Neutrophil (primary cell): ENCODE results near the gene TRIM63.

Experiments used
- H3K27ac ChIP-seq: fragments of 200-600 bp; sonication (generic); 2 replicates; pipeline ENCODE4 v1.5.1; 2016; ENCODE audit warnings: mild to moderate bottlenecking, moderate library complexity
- H3K27me3 ChIP-seq: fragments of 200-600 bp; sonication (generic); 2 replicates; pipeline ENCODE4 v1.6.0; 2016; ENCODE audit warnings: mild to moderate bottlenecking
- H3K36me3 ChIP-seq: fragments of 200-600 bp; sonication (generic); 2 replicates; pipeline ENCODE4 v1.5.1; 2017
- H3K4me1 ChIP-seq, 2 experiments: fragments of 200-600 bp in 1 of 2; sonication (generic) in 1 of 2; 1 replicate in 1 of 2; 2 replicates in 1 of 2; pipeline versions ENCODE4 v1.5.1 to v1.6.1; 2013 to 2016; ENCODE audit warnings: low read depth in 1 of 2, low read length in 1 of 2, mild to moderate bottlenecking in 1 of 2, moderate library complexity in 1 of 2; ENCODE audit not compliant: control insufficient read depth in 1 of 2, insufficient read depth in 1 of 2
- H3K4me3 ChIP-seq, 2 experiments: fragments of 200-600 bp in 1 of 2; sonication (generic) in 1 of 2; 1 replicate in 1 of 2; 2 replicates in 1 of 2; pipeline ENCODE4 v1.5.1; 2013 to 2016; ENCODE audit warnings: low read depth in 1 of 2, low read length in 1 of 2, mild to moderate bottlenecking in 1 of 2, moderate library complexity in 1 of 2
- H3K9me3 ChIP-seq: fragments of 200-600 bp; sonication (generic); 2 replicates; pipeline ENCODE4 v1.5.1; 2016
- CTCF ChIP-seq: fragments of 200-600 bp; sonication (generic); IDR thresholded peaks from 2 replicates; pipeline ENCODE4 v1.5.1; 2016; ENCODE audit warnings: antibody characterized with exemption

Gene TRIM63

GRCh38 chr1:26059906-26060305 is 7.5 kb downstream of the TRIM63 start:
- H3K27ac ChIP-seq = no peak overlapping the region
- TF ChIP-seq CTCF = no peak
- peaks cover 47% of the 10 kb centered on the region for H3K27me3 ChIP-seq

GRCh38 chr1:26058052-26058595 is 9.3 kb downstream of the TRIM63 start:
- Histone ChIP-seq H3K9me3 (no peaks in the 10 kb centered on the region), H3K27ac (no peak overlapping the region), H3K4me3 (no peak overlapping the region), H3K4me1 (peaks cover 0 to 4% of the 10 kb centered on the region in 2 experiments), H3K36me3 (no peaks in the 10 kb centered on the region), H3K27me3 (peaks cover 60% of the 10 kb centered on the region)
- TF ChIP-seq CTCF = no peak

More at GRCh38 chr1:26059906-26060305, 7.5 kb downstream of the TRIM63 start:
- no peaks in the 10 kb centered on the region for H3K4me1 ChIP-seq
- no peak overlapping the region for H3K4me3 ChIP-seq
- no peaks in the 10 kb centered on the region for H3K36me3 ChIP-seq
- H3K9me3 ChIP-seq = no peaks in the 10 kb centered on the region

- no peaks in the 10 kb centered on the region for H3K36me3 ChIP-seq
- H3K4me3 ChIP-seq = no peak overlapping the region
- no peaks in the 10 kb centered on the region for H3K9me3 ChIP-seq
- peaks cover 0 to 4% of the 10 kb centered on the region in 2 experiments for H3K4me1 ChIP-seq
- peaks cover 70% of the 10 kb centered on the region for H3K27me3 ChIP-seq
- H3K27ac ChIP-seq = no peak overlapping the region
- no peak for TF ChIP-seq CTCF
Measured at GRCh38 chr1:26057189-26057588, 10.2 kb downstream of the TRIM63 start.

- Histone ChIP-seq H3K36me3 (no peaks in the 10 kb centered on the region), H3K9me3 (no peaks in the 10 kb centered on the region), H3K27ac (no peak overlapping the region), H3K27me3 (peaks cover 84% of the 10 kb centered on the region), H3K4me1 (peaks cover 0 to 7% of the 10 kb centered on the region in 2 experiments), H3K4me3 (no peak overlapping the region)
- TF ChIP-seq CTCF = no peak
Measured at GRCh38 chr1:26055041-26055440, 12.4 kb downstream of the TRIM63 start.

- no peak for TF ChIP-seq CTCF
- no peaks in the 10 kb centered on the region for H3K36me3 ChIP-seq
- H3K27ac ChIP-seq = no peak overlapping the region
- H3K27me3 ChIP-seq = peaks cover 95% of the 10 kb centered on the region
- H3K4me3 ChIP-seq = no peak overlapping the region
- no peaks in the 10 kb centered on the region for H3K9me3 ChIP-seq
- H3K4me1 ChIP-seq = peaks cover 0 to 7% of the 10 kb centered on the region in 2 experiments
Measured at GRCh38 chr1:26053718-26054560, 13.5 kb downstream of the TRIM63 start.
